ENCODE results near the gene TMEM170A.
"Not testable (repeated sequence)": the region's sequence is repeated elsewhere in the genome, so short reads cannot be mapped to it uniquely, and the experiment has no call there.

The TMEM170A gene

DNA sequence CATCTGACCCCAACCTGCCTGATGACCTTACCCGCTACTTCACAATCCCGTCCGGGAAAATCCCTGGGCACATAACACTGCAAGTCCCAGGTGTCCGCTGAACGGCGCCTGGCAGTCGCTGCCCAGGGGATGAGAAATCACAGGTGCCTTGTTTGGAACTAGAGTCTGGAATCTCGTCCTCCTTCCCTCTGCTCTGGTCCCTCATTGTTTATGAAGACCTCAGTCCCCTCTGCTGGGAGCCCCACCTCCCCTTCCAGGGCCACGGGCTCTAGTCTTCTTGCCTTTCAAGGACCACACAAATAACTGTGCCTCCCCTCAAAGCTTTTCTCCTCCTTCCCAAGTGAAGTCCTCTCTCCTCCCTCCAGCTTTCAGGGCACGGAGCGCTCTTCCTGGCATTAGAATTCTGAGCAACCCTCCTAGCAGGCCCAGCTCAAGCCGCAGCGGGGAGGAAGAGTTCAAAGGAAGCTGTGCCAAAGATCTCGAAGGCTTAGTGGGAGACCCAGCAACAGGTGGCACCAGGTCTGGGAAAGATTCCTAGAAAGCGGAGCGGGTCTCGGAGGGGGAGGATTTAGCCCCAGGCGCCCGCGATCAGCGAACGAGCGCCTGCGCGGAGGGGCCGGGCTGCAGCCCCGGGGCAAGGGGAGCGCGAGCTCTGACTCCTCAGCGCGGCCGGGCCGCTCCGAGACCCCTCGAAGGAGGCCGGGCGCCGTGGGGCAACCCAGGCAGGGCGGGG, 934 bp downstream of the TMEM170A start:
- WGBS (ENCODE audit: insufficient coverage, insufficient read length), result no CpG with 5 or more reads among the region's 39 CpGs
- DNase-seq (ENCODE audit: low read depth, low spot score); H3K9me3 ChIP-seq (ENCODE audit: control insufficient read depth, insufficient read depth, low read length); H3K4me1 ChIP-seq (ENCODE audit: control insufficient read depth, insufficient read depth, low read length); H3K27ac ChIP-seq (ENCODE audit: low read length); H3K27me3 ChIP-seq (ENCODE audit: control insufficient read depth, insufficient read depth, low read length); H3K36me3 ChIP-seq (ENCODE audit: control insufficient read depth, insufficient read depth, low read length): not testable (repeated sequence)
- H3K4me3 ChIP-seq (ENCODE audit: low read length), result peak overlapping the region; percentile 77

DNA sequence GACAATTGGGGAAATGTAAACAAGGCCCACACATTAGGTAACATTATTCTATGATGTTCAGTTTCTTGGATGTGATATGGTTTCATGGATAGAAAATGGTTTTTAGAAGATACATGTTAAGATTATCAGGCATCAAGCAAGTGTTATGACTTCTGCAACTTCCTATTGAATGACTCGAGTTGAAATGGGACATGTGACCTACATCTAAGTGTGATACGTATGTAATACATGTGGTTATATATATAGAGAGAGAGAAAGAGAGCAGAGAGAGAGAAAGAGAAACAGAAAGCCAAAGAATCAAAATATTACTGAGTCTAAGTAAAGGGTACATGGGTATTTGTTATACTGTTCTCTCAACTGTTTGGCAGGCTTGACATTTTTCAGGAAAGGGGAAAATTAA, 1.7 kb downstream of the TMEM170A start:
- DNase-seq (ENCODE audit: low read depth, low spot score), result no peak
- Histone ChIP-seq H3K27me3 (ENCODE audit: control insufficient read depth, insufficient read depth, low read length) (no peaks in the 10 kb centered on the region), H3K9me3 (ENCODE audit: control insufficient read depth, insufficient read depth, low read length) (no peaks in the 10 kb centered on the region), H3K4me3 (ENCODE audit: low read length) (no peak overlapping the region), H3K27ac (ENCODE audit: low read length) (no peak overlapping the region), H3K36me3 (ENCODE audit: control insufficient read depth, insufficient read depth, low read length) (0 out of 2 replicates have a peak, but pooled peaks cover 3% of the 10 kb centered on the region), H3K4me1 (ENCODE audit: control insufficient read depth, insufficient read depth, low read length) (no peaks in the 10 kb centered on the region)
- WGBS (ENCODE audit: insufficient coverage, insufficient read length), result no CpG with 5 or more reads among the region's 2 CpGs

DNA sequence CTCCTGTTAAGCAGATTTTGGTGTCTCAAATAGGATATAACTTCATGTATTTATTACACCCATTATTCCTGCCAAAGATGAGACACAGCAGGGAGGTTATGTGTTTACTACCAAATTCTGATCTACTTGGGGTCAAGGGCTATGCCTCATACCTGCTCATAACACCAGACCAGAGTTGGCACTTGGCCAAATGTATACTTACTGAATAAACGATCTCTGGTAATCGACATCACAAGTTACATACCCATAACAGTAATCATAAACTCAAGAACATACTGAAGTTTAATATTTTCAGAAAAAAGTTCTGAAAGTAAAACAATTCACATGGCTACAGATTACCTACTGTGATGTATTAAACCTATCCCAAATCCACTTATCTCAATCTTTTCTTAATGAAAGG, 2.9 kb downstream of the TMEM170A start:
- no peak overlapping the region for H3K4me3 ChIP-seq (ENCODE audit: low read length)
- H3K4me1 ChIP-seq (ENCODE audit: control insufficient read depth, insufficient read depth, low read length), result no peaks in the 10 kb centered on the region
- H3K27ac ChIP-seq (ENCODE audit: low read length), result no peak overlapping the region
- H3K9me3 ChIP-seq (ENCODE audit: control insufficient read depth, insufficient read depth, low read length), result no peaks in the 10 kb centered on the region
- H3K36me3 ChIP-seq (ENCODE audit: control insufficient read depth, insufficient read depth, low read length), result 0 out of 2 replicates have a peak, but pooled peaks cover 3% of the 10 kb centered on the region
- no CpG with 5 or more reads among the region's 2 CpGs for WGBS (ENCODE audit: insufficient coverage, insufficient read length)
- H3K27me3 ChIP-seq (ENCODE audit: control insufficient read depth, insufficient read depth, low read length), result no peaks in the 10 kb centered on the region
- DNase-seq (ENCODE audit: low read depth, low spot score), result no peak

DNA sequence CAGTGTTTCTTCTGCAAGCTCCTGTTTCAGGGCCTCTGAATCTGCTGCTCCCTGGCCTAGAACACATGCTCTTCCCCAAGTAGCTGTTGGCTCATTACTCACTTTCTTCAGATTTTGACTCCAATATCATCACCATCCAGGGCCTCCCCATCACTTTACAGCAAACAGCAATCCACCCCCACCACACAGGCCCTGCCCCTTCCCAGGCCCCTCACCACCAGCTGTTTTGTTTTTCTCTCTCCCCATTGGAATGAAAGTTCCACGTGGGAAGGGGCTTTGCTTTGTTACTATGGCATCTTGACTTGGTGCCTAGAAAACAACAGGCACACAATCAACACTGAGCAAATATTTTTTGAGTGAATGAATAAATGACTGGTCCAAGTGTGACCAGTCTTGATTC, 4.0 kb downstream of the TMEM170A start:
- H3K9me3 ChIP-seq (ENCODE audit: control insufficient read depth, insufficient read depth, low read length), result no peaks in the 10 kb centered on the region
- H3K27ac ChIP-seq (ENCODE audit: low read length), result no peak overlapping the region
- no peak overlapping the region for H3K4me3 ChIP-seq (ENCODE audit: low read length)
- H3K36me3 ChIP-seq (ENCODE audit: control insufficient read depth, insufficient read depth, low read length), result 0 out of 2 replicates have a peak, but pooled peaks cover 3% of the 10 kb centered on the region
- no peak for DNase-seq (ENCODE audit: low read depth, low spot score)
- H3K4me1 ChIP-seq (ENCODE audit: control insufficient read depth, insufficient read depth, low read length), result no peaks in the 10 kb centered on the region
- WGBS (ENCODE audit: insufficient coverage, insufficient read length), result no CpG with 5 or more reads among the region's 1 CpG
- H3K27me3 ChIP-seq (ENCODE audit: control insufficient read depth, insufficient read depth, low read length), result no peaks in the 10 kb centered on the region

DNA sequence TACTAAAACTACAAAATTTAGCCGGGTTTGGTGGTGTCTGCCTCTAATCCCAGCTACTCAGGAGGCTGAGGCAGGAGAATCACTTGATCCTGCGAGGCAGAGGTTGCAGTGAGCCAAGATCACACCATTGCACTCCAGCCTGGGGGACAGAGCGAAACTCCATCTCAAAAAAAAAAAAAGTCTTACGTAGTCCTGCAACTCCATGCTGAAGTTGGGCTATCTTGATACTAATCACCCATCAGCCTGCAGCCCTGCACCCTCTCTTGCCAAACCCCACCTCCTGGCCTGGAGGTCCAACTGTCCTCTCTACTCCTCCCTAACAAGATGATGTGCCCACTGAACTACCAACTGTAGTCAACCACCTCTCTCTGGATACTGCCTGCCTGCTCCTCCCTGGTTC, 4.8 kb downstream of the TMEM170A start:
- Histone ChIP-seq H3K36me3 (ENCODE audit: control insufficient read depth, insufficient read depth, low read length) (0 out of 2 replicates have a peak, but pooled peaks cover 3% of the 10 kb centered on the region), H3K9me3 (ENCODE audit: control insufficient read depth, insufficient read depth, low read length) (no peaks in the 10 kb centered on the region), H3K4me1 (ENCODE audit: control insufficient read depth, insufficient read depth, low read length) (no peaks in the 10 kb centered on the region), H3K27ac (ENCODE audit: low read length) (no peak overlapping the region), H3K27me3 (ENCODE audit: control insufficient read depth, insufficient read depth, low read length) (no peaks in the 10 kb centered on the region), H3K4me3 (ENCODE audit: low read length) (no peak overlapping the region)
- WGBS (ENCODE audit: insufficient coverage, insufficient read length), result no CpG with 5 or more reads among the region's 4 CpGs
- DNase-seq (ENCODE audit: low read depth, low spot score), result no peak

DNA sequence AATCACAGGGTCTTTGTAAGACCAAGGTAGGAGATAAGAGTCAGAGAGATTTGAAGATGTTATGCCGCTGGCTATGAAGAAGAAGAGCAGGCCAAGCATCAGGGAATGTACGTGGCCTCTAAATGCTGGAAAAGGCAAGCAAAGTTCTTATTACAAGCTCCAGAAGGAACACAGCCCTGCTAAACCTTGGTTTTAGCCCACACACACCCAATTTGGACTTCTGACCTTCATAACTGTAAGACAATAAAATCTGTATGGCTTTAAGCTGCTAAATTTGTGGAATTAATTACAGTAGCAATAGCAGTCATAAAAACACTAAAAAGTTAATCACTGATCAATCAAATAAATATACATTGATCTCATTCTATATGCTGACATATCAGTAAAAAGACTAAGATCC, 6.0 kb downstream of the TMEM170A start:
- no peaks in the 10 kb centered on the region for H3K27me3 ChIP-seq (ENCODE audit: control insufficient read depth, insufficient read depth, low read length)
- no peak overlapping the region for H3K27ac ChIP-seq (ENCODE audit: low read length)
- no peak for DNase-seq (ENCODE audit: low read depth, low spot score)
- H3K36me3 ChIP-seq (ENCODE audit: control insufficient read depth, insufficient read depth, low read length), result 0 out of 2 replicates have a peak, but pooled peaks cover 3% of the 10 kb centered on the region
- no peaks in the 10 kb centered on the region for H3K4me1 ChIP-seq (ENCODE audit: control insufficient read depth, insufficient read depth, low read length)
- no peak overlapping the region for H3K4me3 ChIP-seq (ENCODE audit: low read length)
- no CpG with 5 or more reads among the region's 2 CpGs for WGBS (ENCODE audit: insufficient coverage, insufficient read length)
- H3K9me3 ChIP-seq (ENCODE audit: control insufficient read depth, insufficient read depth, low read length), result no peaks in the 10 kb centered on the region

DNA sequence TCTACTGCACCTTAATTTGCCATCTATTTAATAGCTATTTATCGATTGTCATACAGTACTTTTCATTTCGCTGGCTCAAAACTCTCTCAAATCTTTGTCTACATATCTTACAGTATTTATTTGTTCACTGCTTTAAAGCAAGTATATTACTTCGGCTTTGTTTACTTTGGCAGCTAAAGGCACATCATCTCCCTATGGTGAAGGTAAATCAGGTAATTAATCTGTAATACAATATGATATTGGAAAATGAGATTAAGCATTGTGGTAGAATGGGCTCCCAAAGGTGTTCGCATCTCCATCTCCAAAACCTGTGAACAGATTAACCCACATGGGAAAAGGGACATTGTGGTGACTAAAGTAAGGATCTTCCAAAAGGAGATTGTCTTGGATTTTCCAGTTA, 6.5 kb downstream of the TMEM170A start:
- no peaks in the 10 kb centered on the region for H3K9me3 ChIP-seq (ENCODE audit: control insufficient read depth, insufficient read depth, low read length)
- H3K27me3 ChIP-seq (ENCODE audit: control insufficient read depth, insufficient read depth, low read length), result no peaks in the 10 kb centered on the region
- no peak overlapping the region for H3K4me3 ChIP-seq (ENCODE audit: low read length)
- no peak for DNase-seq (ENCODE audit: low read depth, low spot score)
- WGBS (ENCODE audit: insufficient coverage, insufficient read length), result no CpG with 5 or more reads among the region's 4 CpGs
- no peak overlapping the region for H3K27ac ChIP-seq (ENCODE audit: low read length)
- H3K4me1 ChIP-seq (ENCODE audit: control insufficient read depth, insufficient read depth, low read length), result no peaks in the 10 kb centered on the region
- 0 out of 2 replicates have a peak, but pooled peaks cover 3% of the 10 kb centered on the region for H3K36me3 ChIP-seq (ENCODE audit: control insufficient read depth, insufficient read depth, low read length)

DNA sequence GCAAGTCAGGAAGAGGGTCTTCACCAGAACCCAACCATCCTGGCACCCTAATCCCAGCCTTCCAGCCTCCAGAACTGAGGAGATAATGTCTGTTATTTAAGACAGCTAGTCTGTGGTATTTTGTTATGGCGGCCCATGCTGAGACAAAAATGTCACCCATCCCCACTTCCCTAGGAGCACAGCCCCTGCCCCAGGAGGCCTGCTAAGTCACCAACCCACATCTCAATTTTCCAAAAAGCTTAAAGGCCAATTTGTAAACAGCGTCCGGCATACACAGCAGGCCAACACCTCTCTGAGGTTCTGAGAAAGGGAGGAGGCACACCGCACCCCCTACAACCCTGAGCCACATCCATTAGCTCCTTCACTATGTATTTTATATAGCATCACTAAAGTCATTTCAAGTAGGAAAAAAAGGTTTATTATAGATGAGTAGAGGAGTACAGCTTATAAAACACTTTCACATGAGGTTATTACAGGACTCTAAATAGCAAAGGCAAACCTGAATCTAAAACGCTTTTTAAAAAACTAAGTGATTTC, 6.9 kb downstream of the TMEM170A start:
- no CpG with 5 or more reads among the region's 5 CpGs for WGBS (ENCODE audit: insufficient coverage, insufficient read length)
- Histone ChIP-seq H3K36me3 (ENCODE audit: control insufficient read depth, insufficient read depth, low read length) (0 out of 2 replicates have a peak, but pooled peaks cover 3% of the 10 kb centered on the region), H3K4me3 (ENCODE audit: low read length) (no peak overlapping the region), H3K27ac (ENCODE audit: low read length) (no peak overlapping the region), H3K27me3 (ENCODE audit: control insufficient read depth, insufficient read depth, low read length) (no peaks in the 10 kb centered on the region), H3K9me3 (ENCODE audit: control insufficient read depth, insufficient read depth, low read length) (no peaks in the 10 kb centered on the region), H3K4me1 (ENCODE audit: control insufficient read depth, insufficient read depth, low read length) (no peaks in the 10 kb centered on the region)
- no peak for DNase-seq (ENCODE audit: low read depth, low spot score)

DNA sequence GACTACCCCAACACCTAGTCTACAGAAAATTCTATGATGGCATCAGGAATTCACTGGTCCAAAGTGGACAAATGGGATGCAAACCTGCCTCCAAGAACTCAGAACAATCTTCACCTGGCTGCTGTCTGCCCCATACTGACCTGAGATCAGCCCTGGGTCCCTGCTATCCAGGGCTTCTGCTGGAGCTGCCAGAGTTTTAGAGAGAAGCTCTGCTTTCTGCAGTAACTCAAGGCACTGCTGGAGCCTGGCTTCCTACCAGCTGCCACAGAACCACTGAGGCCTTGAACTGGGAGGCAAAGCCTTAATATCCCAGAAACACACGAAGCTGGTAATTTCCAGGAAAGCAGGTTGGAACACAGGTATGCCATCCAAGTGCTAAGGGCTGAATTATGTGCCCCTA, 7.5 kb downstream of the TMEM170A start:
- H3K9me3 ChIP-seq (ENCODE audit: control insufficient read depth, insufficient read depth, low read length), result no peaks in the 10 kb centered on the region
- H3K4me1 ChIP-seq (ENCODE audit: control insufficient read depth, insufficient read depth, low read length), result no peaks in the 10 kb centered on the region
- no peak overlapping the region for H3K27ac ChIP-seq (ENCODE audit: low read length)
- no peaks in the 10 kb centered on the region for H3K27me3 ChIP-seq (ENCODE audit: control insufficient read depth, insufficient read depth, low read length)
- no peak for DNase-seq (ENCODE audit: low read depth, low spot score)
- WGBS (ENCODE audit: insufficient coverage, insufficient read length), result no CpG with 5 or more reads among the region's 1 CpG
- H3K4me3 ChIP-seq (ENCODE audit: low read length), result no peak overlapping the region
- H3K36me3 ChIP-seq (ENCODE audit: control insufficient read depth, insufficient read depth, low read length), result 0 out of 2 replicates have a peak, but pooled peaks cover 3% of the 10 kb centered on the region

DNA sequence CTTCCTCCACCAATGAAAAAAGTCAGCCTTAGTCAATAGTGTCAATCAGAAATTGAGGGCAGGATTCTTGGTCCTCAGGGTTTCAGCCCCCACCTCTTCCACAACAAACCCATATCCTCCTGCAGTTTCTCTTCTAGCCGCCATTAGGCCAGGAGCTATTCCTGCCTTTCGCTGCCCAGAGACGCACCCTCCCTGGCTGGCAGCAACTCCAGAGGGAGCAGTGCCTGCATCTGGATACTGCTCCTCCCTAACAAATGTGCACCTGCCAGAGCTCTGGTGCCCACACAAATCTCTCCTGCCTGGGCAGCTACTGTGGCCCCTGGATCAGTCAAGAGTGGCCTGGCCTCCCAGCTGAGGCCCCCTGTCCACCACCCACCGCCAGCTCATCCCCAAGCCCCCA, 8.0 kb downstream of the TMEM170A start:
- WGBS (ENCODE audit: insufficient coverage, insufficient read length), result no CpG with 5 or more reads among the region's 4 CpGs
- not testable (repeated sequence) for H3K9me3 ChIP-seq (ENCODE audit: control insufficient read depth, insufficient read depth, low read length); H3K36me3 ChIP-seq (ENCODE audit: control insufficient read depth, insufficient read depth, low read length); H3K4me1 ChIP-seq (ENCODE audit: control insufficient read depth, insufficient read depth, low read length); H3K4me3 ChIP-seq (ENCODE audit: low read length); DNase-seq (ENCODE audit: low read depth, low spot score); H3K27me3 ChIP-seq (ENCODE audit: control insufficient read depth, insufficient read depth, low read length); H3K27ac ChIP-seq (ENCODE audit: low read length)

DNA sequence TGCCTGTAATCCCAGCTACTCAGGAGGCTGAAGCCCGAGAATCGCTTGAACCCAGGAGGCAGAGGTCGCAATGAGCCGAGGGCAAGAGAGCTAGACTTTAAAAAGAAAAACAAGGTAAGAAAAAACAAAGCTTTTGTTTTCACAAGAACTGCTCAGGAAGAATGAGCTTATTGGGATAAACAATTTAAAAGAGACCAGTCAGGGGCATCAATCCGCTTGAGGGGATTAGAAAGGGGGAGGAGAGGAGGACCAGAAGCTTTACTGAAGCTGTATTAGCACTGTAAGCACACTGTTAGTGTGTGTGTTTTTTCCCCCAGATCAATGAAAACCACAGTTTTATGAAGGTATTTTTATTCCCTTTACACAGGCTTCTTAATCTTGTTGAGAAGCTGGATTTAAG, 8.8 kb downstream of the TMEM170A start:
- no peak overlapping the region for H3K27ac ChIP-seq (ENCODE audit: low read length)
- WGBS (ENCODE audit: insufficient coverage, insufficient read length), result no CpG with 5 or more reads among the region's 5 CpGs
- H3K9me3 ChIP-seq (ENCODE audit: control insufficient read depth, insufficient read depth, low read length), result no peaks in the 10 kb centered on the region
- peaks cover 3% of the 10 kb centered on the region; the same call in 1 of the 2 replicates for H3K36me3 ChIP-seq (ENCODE audit: control insufficient read depth, insufficient read depth, low read length)
- no peaks in the 10 kb centered on the region for H3K4me1 ChIP-seq (ENCODE audit: control insufficient read depth, insufficient read depth, low read length)
- no peaks in the 10 kb centered on the region for H3K27me3 ChIP-seq (ENCODE audit: control insufficient read depth, insufficient read depth, low read length)
- no peak overlapping the region for H3K4me3 ChIP-seq (ENCODE audit: low read length)
- no peak for DNase-seq (ENCODE audit: low read depth, low spot score)
